ENCODE results near the gene PLA1A.

DNA sequence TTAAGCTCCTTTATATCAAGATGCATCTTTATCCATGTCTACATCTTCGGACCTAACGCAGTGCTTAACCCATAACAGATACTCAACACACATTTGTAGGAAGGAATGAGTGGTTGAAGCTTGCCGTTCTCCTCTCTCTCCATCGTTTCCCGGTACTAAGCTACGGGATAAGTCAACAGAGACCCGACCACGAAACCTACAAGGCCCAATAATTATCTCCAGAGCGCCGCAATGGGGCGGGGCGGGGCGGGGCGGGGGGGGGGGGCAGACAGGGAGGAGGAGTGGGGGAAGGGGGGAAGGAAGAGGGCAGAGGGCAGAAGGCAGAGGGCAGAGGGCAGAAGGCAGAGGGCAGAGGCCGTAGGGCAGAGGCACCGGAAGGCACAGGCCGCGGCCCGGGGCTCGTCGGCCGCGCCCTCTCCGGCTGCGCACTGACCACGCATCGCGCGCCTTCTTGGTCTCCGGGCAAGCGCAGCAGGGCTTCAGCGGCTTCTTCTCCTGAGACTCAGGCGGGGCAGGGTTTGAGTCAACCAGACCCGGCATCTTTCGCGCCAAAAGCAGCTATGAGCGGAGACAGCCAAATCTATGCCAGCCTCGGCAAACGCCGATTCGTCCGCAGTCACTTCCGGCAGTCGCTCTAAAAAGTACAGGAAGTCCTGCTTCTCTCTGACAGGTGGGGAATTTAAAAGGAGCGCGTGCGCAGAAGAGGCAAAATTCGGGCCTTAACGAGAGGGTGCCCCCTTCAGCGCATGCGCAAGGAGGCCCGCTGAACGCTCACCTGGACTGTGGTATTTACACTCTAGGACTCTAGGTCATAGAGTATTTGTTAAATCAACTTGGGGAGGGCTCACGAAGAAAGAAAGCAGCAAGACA is 79.3 kb downstream of the PLA1A start, which contains the start of gene COX17:
- TF ChIP-seq, protein P1, sequence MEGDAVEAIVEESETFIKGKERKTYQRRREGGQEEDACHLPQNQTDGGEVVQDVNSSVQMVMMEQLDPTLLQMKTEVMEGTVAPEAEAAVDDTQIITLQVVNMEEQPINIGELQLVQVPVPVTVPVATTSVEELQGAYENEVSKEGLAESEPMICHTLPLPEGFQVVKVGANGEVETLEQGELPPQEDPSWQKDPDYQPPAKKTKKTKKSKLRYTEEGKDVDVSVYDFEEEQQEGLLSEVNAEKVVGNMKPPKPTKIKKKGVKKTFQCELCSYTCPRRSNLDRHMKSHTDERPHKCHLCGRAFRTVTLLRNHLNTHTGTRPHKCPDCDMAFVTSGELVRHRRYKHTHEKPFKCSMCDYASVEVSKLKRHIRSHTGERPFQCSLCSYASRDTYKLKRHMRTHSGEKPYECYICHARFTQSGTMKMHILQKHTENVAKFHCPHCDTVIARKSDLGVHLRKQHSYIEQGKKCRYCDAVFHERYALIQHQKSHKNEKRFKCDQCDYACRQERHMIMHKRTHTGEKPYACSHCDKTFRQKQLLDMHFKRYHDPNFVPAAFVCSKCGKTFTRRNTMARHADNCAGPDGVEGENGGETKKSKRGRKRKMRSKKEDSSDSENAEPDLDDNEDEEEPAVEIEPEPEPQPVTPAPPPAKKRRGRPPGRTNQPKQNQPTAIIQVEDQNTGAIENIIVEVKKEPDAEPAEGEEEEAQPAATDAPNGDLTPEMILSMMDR (IDR thresholded peaks at IDR 0.05; ENCODE audit: low read length) = no peak
- TF ChIP-seq EZH2 (IDR thresholded peaks at IDR 0.05; ENCODE audit: borderline replicate concordance, low read length) = no peak
